ENCODE results near the gene TEX14. TPM values are rescaled to one million over a fixed set of nuclear protein-coding genes. Genes with fewer than 3 reads are reported as not detected.
"Not testable (repeated sequence)": the region's sequence is repeated elsewhere in the genome, so short reads cannot be mapped to it uniquely, and the experiment has no call there.

Gene TEX14
- total and polyA plus RNA-seq, 8 donors, result 0.47 to 2.1 (median 1.3) TPM

DNA sequence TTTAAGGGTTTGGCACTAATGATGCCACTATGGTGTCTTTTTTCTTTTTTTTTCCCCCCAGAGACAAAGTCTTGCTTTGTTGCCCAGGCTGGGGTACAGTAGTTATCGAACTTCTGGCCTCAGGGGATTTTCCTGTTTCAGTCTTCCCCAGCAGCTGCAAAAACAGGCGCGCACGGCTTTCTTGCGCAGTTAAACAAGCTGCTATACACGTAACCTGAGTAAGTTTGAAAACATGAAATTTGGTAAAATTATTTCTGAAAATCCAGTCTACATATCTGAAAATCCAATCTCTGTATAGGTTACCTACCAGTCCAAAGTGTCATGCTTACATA is 11.8 kb downstream of the TEX14 start:
- no peak for ATAC-seq
- H3K27me3 ChIP-seq, result peaks cover 0 to 4% of the 10 kb centered on the region in 2 donors
- H3K4me3 ChIP-seq, result no peak overlapping the region
- H3K9me3 ChIP-seq, result no peaks in the 10 kb centered on the region
- H3K36me3 ChIP-seq, result no peaks in the 10 kb centered on the region
- intact Hi-C loops (cut with DNase I), result no loop called here
- TF ChIP-seq, protein P1, sequence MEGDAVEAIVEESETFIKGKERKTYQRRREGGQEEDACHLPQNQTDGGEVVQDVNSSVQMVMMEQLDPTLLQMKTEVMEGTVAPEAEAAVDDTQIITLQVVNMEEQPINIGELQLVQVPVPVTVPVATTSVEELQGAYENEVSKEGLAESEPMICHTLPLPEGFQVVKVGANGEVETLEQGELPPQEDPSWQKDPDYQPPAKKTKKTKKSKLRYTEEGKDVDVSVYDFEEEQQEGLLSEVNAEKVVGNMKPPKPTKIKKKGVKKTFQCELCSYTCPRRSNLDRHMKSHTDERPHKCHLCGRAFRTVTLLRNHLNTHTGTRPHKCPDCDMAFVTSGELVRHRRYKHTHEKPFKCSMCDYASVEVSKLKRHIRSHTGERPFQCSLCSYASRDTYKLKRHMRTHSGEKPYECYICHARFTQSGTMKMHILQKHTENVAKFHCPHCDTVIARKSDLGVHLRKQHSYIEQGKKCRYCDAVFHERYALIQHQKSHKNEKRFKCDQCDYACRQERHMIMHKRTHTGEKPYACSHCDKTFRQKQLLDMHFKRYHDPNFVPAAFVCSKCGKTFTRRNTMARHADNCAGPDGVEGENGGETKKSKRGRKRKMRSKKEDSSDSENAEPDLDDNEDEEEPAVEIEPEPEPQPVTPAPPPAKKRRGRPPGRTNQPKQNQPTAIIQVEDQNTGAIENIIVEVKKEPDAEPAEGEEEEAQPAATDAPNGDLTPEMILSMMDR (IDR thresholded peaks at IDR 0.05), result no peak
- no peaks in the 10 kb centered on the region for H3K4me1 ChIP-seq
- no peak overlapping the region for H3K27ac ChIP-seq
- no peak for DNase-seq

DNA sequence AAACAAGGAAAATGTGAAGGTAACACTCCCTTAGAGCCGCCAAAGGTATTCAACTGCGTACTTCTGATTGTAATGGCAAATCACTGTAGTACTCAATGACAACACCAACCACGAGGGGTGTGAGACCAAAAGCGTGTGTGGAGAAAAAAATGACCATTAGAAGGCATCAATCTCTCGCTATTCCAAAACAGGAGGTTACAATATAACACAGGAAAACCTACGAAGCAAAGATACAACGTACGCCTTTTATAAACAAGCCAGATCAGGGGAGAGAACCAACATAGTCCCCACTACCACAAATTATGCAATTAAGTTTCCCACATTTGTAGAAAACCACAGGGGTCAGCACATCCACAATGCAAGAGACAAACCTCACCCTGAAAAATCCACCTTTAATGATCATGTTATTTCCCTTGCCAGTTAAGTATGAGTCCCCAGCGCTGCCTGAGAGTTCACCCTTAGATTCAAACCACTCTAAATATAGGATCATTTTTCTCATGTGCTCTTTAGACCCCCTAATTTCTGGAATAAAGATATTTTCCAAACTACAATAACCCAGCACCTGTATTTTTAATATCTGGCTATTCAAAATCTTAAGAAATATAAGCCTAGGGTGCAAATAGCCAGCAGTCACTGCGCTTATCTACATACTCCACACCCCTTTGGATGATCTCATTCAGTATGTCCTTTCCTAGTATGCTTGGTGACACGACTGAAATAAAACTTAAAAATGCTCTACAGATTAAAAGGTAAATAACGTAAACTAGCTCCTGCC is 12.4 kb downstream of the TEX14 start:
- peaks cover 0 to 4% of the 10 kb centered on the region in 2 donors for H3K27me3 ChIP-seq
- no peak overlapping the region for H3K4me3 ChIP-seq
- H3K9me3 ChIP-seq, result no peaks in the 10 kb centered on the region
- H3K36me3 ChIP-seq, result no peaks in the 10 kb centered on the region
- no peaks in the 10 kb centered on the region for H3K4me1 ChIP-seq
- ATAC-seq, result no peak
- TF ChIP-seq, protein P1 (IDR thresholded peaks at IDR 0.05), result no peak
- no peak for DNase-seq
- intact Hi-C loops (cut with DNase I), result no loop called here
- H3K27ac ChIP-seq, result no peak overlapping the region

GRCh38 chr17:58678287-58678686 is 13.6 kb downstream of the TEX14 start:
- H3K4me3 ChIP-seq; H3K36me3 ChIP-seq; H3K27me3 ChIP-seq; H3K27ac ChIP-seq; DNase-seq; ATAC-seq; H3K9me3 ChIP-seq; H3K4me1 ChIP-seq; intact Hi-C loops (cut with DNase I): not testable (repeated sequence)

GRCh38 chr17:58677194-58677880 is 14.5 kb downstream of the TEX14 start:
- H3K27ac ChIP-seq, result no peak overlapping the region
- H3K4me1 ChIP-seq, result no peaks in the 10 kb centered on the region
- DNase-seq, result no peak
- peaks cover 0 to 4% of the 10 kb centered on the region in 2 donors for H3K27me3 ChIP-seq
- intact Hi-C loops (cut with DNase I), result no loop called here
- no peak for ATAC-seq
- H3K9me3 ChIP-seq, result no peaks in the 10 kb centered on the region
- H3K36me3 ChIP-seq, result no peaks in the 10 kb centered on the region
- TF ChIP-seq, protein P1 (IDR thresholded peaks at IDR 0.05), result no peak
- no peak overlapping the region for H3K4me3 ChIP-seq

- no peak overlapping the region for H3K27ac ChIP-seq
- no peaks in the 10 kb centered on the region for H3K36me3 ChIP-seq
- intact Hi-C loops (cut with DNase I), result no loop called here
- TF ChIP-seq, protein P1 (IDR thresholded peaks at IDR 0.05), result no peak
- no peaks in the 10 kb centered on the region for H3K9me3 ChIP-seq
- H3K4me1 ChIP-seq, result no peaks in the 10 kb centered on the region
- no peak overlapping the region for H3K4me3 ChIP-seq
- DNase-seq (no peak), ATAC-seq (no peak)
- peaks cover 0 to 4% of the 10 kb centered on the region in 2 donors for H3K27me3 ChIP-seq
These were observed 19.9 kb downstream of the TEX14 start for GRCh38 chr17:58671969-58672368.
